Kasumi-1 (cell line): Measurements from ENCODE around the gene WDSUB1.
A peak's percentile ranks its signal among the peaks of the same experiment; 100 is the strongest.

Experiments used
- DNase-seq, 2 experiments: peaks; one replicate each; lab custom pipeline; 2025; lab: John Stamatoyannopoulos, UW

WDSUB1 gene

GRCh38 chr2:159225025-159226016 is 61.2 kb downstream of the WDSUB1 start:
- no peak for DNase-seq

GRCh38 chr2:159224061-159224813 is 62.3 kb downstream of the WDSUB1 start:
- DNase-seq, result no peak

GRCh38 chr2:159219394-159219998 is 67.0 kb downstream of the WDSUB1 start:
- DNase-seq, result no peak

GRCh38 chr2:159218389-159218788 is 68.1 kb downstream of the WDSUB1 start:
- DNase-seq, result no peak

- no peak for DNase-seq
Observed at GRCh38 chr2:159217676-159218075, 68.8 kb downstream of the WDSUB1 start.

GRCh38 chr2:159215116-159215515 is 71.4 kb downstream of the WDSUB1 start:
- DNase-seq, result no peak

GRCh38 chr2:159214325-159214865 is 72.1 kb downstream of the WDSUB1 start:
- DNase-seq, result no peak

- DNase-seq, result no peak
Observed at GRCh38 chr2:159213296-159213695, 73.2 kb downstream of the WDSUB1 start.

- peak in 1 of 2 experiments; percentile 19 for DNase-seq
Observed at GRCh38 chr2:159211447-159212396, 74.8 kb downstream of the WDSUB1 start.

GRCh38 chr2:159209341-159210306 is 76.9 kb downstream of the WDSUB1 start:
- no peak for DNase-seq

- DNase-seq, result peak; percentile 55 to 76
Observed at GRCh38 chr2:159208438-159208837, 78.1 kb downstream of the WDSUB1 start.

GRCh38 chr2:159206736-159207380 is 79.6 kb downstream of the WDSUB1 start:
- no peak for DNase-seq

- no peak for DNase-seq
Observed at GRCh38 chr2:159204381-159205144, 81.9 kb downstream of the WDSUB1 start.

- DNase-seq, result peak in 1 of 2 experiments; percentile 14
Observed at GRCh38 chr2:159202568-159203071, 83.9 kb downstream of the WDSUB1 start.

- DNase-seq, result no peak
Observed at GRCh38 chr2:159201360-159202063, 85.0 kb downstream of the WDSUB1 start.

GRCh38 chr2:159200498-159200897 is 86.0 kb downstream of the WDSUB1 start:
- no peak for DNase-seq

- DNase-seq, result no peak
Observed at GRCh38 chr2:159199761-159200465, 86.6 kb downstream of the WDSUB1 start.
